Nucleus accumbens (tissue), 56 donors: ENCODE data around the gene KIF2C.
A peak's percentile ranks its signal among the peaks of the same experiment; 100 is the strongest.
"Not testable (repeated sequence)": the region's sequence is repeated elsewhere in the genome, so short reads cannot be mapped to it uniquely, and the experiment has no call there.

Source experiments
- DNase-seq, 56 donors: peaks; one replicate each; lab custom pipeline; 2025; lab: John Stamatoyannopoulos, UW

Gene KIF2C

GRCh38 chr1:44739307-44740178 lies at the start of gene KIF2C:
Gene KIF2C (plus strand): TSS chr1:44739837. CDS start chr1:44739933, 96 bp downstream.
- peak; percentile 61 to 98 (median 92) for DNase-seq

- DNase-seq: no peak
Measured at GRCh38 chr1:44693159-44693558, 46.5 kb upstream of the KIF2C start.

- DNase-seq: no peak
Measured at GRCh38 chr1:44693900-44694299, 45.7 kb upstream of the KIF2C start.

DNA sequence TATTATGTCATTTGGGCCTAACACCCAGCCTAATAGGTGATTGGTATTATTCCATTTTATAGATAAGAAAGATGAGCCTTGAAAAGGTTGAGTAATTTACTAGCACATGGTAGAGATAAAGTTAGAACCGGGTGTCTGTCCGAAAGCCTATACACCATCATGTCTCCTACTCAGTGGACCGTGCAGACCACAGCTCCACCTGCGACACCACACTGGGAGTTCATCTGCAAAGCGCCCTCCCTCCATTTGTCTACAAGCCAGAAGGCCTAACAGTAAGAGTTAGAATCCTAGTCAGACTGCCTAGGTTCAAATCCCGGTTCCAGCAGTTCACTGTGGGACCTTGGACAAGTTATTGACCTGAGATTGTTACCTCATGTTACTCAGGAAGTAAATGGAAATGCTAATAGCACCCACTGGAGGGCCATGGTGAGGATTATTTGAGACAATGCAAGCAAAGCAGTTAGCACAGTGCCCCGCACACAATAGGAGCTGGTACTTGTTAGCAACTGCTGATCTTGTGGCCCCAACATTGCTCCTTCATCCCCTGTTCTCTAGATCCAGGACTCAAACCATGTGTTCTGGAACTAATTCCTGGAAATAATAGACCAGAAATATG lies 44.7 kb upstream of the KIF2C start:
- DNase-seq: no peak

- DNase-seq: no peak
Measured at GRCh38 chr1:44695671-44696070, 44.0 kb upstream of the KIF2C start.

GRCh38 chr1:44696101-44696500 lies 43.5 kb upstream of the KIF2C start:
- DNase-seq: no peak

- DNase-seq: peak in 1 of 56 donors; percentile 10
Measured at GRCh38 chr1:44696789-44697345, 42.8 kb upstream of the KIF2C start.

- no peak for DNase-seq
Measured at GRCh38 chr1:44698138-44698537, 41.5 kb upstream of the KIF2C start.

DNA sequence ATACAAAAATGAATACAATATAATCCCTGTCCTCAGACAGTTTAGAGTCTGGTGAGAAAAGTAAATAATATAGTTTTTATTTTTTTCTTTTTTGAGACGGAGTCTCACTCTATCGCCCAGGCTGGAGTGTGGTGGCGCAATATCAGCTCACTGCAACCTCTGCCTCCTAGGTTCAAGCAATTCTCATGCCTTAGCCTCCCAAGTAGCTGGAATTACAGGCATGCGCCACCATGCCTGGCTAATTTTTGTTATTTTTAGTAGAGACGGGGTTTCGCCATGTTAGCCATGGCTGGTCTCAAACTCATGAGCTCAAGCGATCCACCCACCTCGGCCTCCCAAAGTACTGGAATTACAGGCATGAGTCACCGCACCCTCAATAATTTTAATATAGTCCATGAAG lies 40.3 kb upstream of the KIF2C start:
- DNase-seq: not testable (repeated sequence)

DNA sequence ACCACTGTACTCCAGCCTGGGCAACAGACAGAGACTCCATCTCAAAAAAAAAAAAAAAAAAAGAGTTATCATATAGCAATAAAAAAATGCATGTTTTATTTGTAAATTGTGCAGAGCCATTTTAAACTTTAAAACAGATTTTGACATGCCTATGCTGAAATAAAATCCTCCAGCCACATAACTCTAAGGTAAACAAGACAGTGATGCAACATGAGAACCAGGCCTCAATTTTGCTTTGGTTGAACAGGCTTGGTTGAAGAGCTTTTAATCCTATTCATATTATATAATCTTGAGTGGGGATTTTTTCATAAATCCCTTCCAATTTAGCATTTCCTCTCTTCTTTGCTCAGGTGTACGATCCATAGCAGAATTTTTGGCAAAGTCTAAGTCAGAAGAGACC lies 39.1 kb upstream of the KIF2C start:
- no peak for DNase-seq

- DNase-seq: no peak
Measured at GRCh38 chr1:44701141-44701573, 38.5 kb upstream of the KIF2C start.

- DNase-seq: no peak
Measured at GRCh38 chr1:44705470-44705869, 34.2 kb upstream of the KIF2C start.

DNA sequence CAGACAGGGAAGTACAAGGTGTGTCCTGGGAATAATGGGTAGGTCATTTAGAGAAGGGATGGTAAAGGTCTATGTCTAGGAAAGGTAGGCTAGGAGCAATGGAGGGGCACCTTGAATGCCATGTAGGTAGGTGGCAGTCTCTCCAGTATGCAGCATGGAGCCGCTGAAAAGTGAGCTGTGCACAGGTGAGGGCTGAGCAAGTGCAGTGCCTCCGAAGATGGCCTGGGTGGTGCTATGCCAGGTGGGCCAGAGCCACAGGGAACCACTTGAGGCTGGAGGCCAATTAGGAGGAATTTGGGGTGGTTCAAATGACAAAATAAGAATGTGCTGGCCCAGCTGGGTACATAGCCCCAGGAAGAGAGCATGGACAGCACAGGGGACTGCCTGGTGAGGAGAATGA lies 33.7 kb upstream of the KIF2C start:
- DNase-seq: no peak

- no peak for DNase-seq
Measured at GRCh38 chr1:44707112-44707881, 32.3 kb upstream of the KIF2C start.

DNA sequence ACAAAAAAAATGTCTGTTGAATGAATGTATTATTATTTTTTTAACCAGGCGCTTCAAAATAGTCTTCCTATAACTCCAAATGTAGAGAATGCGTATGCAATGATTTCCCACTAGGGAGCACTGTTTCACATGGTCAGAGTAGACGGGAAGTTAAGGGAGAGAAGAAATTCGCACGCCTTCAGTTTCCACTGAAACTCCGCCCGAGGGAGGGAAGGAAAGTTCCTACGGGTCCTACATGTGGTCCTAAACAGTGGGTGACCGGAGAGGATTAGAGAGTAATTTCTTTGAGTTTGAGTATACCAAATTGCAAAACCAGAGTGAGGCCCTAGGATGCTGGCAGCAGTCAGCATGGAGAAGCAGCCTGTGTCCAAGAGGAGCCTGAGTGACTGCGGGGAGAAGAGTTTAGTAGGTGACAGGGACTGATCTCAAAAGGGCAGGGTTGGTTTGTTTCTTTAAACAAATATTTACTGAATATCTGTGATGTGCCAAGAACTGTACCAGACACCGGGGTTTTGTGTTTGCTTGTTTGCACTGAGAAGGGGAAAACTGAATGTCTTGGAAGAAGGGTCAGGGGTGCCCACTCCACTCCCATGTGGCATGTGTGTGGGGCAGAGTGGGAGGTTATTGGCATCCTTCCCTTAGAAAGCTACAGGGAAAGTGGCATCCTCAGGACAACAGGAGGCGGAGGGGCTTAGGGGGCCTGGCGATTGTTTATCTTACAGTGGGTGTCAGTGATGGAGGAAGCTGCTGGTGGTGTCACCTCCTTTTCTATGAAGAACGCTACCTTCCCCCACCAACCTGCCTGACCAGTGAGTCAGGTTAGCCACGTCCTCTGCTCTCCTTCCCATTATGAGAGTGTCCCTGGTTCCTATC lies 31.4 kb upstream of the KIF2C start:
- DNase-seq: peak in 6 of 56 donors; percentile 4 to 17 (median 8)

DNA sequence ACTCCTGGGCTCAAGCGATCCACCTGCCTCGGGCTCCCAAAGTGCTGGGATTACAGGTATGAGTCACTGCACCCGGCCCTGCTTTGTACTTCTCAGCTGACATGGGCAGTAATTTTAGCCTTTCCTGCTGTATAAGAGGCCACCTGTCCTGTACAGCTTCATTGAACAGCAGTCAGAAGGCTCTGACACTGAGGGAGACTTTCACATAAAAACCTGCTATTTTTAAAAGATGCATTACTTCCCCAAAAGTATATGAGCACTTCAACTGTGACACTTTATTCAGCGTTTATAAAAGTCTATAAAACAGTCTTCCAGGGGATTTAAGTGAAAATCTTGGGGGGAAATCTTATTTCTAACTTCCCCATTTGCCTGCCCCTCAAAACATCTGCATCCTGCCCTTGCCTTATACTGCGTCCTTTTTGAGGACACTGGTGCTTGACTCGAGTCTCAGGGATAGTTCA lies 26.3 kb upstream of the KIF2C start:
- no peak for DNase-seq

DNA sequence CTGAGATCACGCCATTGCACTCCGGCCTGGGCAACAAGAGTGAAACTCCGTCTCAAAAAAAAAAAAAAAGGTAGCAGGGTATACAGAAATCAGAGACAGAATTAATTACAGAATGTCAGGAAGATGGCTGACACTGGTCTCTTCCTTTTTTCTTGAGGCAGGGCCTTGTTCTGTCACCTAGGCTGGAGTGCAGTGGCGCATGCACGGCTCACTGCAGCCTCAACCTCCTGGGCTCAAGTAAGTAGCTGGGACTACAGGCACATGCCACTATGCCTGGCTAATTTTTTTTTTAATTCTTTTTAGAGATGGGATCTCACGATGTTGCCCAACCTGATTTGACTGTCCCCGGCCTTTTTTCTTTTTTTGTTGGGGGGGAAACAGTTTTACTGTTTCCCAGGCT lies 25.1 kb upstream of the KIF2C start:
- DNase-seq: no peak

- DNase-seq: peak in 47 of 56 donors; percentile 9 to 77 (median 48)
Measured at GRCh38 chr1:44714944-44715571, 24.6 kb upstream of the KIF2C start.

- DNase-seq: no peak
Measured at GRCh38 chr1:44717156-44717555, 22.5 kb upstream of the KIF2C start.
